ACC112 (cell line): ENCODE data around the gene RIN2.

ENCODE experiments used
- H2AFZ ChIP-seq: fragments of 200-600 bp; sonication (generic); one replicate; pipeline ENCODE4 v1.6.0; 2017; ENCODE audit warnings: antibody characterized with exemption, low read length; ENCODE audit not compliant: unreplicated experiment
- H3K27ac ChIP-seq: fragments of 200-600 bp; sonication (generic); 2 replicates; pipeline ENCODE4 v1.5.1; 2014; ENCODE audit warnings: low read depth, mild to moderate bottlenecking, antibody characterized with exemption, low read length, moderate library complexity
- H3K27me3 ChIP-seq: fragments of 200-600 bp; sonication (generic); 2 replicates; pipeline ENCODE4 v1.6.1; 2014; ENCODE audit warnings: mild to moderate bottlenecking, antibody characterized with exemption, low read length, moderate library complexity, mixed read lengths; ENCODE audit not compliant: insufficient read depth
- H3K36me3 ChIP-seq: fragments of 200-600 bp; sonication (generic); 2 replicates; pipeline ENCODE4 v1.6.1; 2016; ENCODE audit warnings: mild to moderate bottlenecking, antibody characterized with exemption, low read length, moderate library complexity, mixed read lengths; ENCODE audit not compliant: insufficient read depth
- H3K4me1 ChIP-seq: fragments of 200-600 bp; sonication (generic); one replicate; pipeline ENCODE4 v1.6.1; 2016; ENCODE audit warnings: low read length, mixed read lengths; ENCODE audit not compliant: insufficient read depth, unreplicated experiment, control insufficient read depth
- H3K4me3 ChIP-seq: fragments of 200-600 bp; sonication (generic); 2 replicates; pipeline ENCODE4 v1.5.1; 2014; ENCODE audit warnings: mild to moderate bottlenecking, low read depth, low read length
- H3K79me2 ChIP-seq: fragments of 200-600 bp; sonication (generic); one replicate; pipeline ENCODE4 v1.6.0; 2016; ENCODE audit warnings: low read length; ENCODE audit not compliant: control insufficient read depth, unreplicated experiment, insufficient read depth

The RIN2 gene

GRCh38 chr20:19739351-19739750, 18.7 kb upstream of the RIN2 start:
- H2AFZ ChIP-seq: no peak overlapping the region
- H3K27ac ChIP-seq: no peak overlapping the region
- no peaks in the 10 kb centered on the region for H3K79me2 ChIP-seq
- no peaks in the 10 kb centered on the region for H3K36me3 ChIP-seq
- H3K27me3 ChIP-seq: no peaks in the 10 kb centered on the region
- peaks cover 33% of the 10 kb centered on the region for H3K4me1 ChIP-seq
- H3K4me3 ChIP-seq: no peak overlapping the region

GRCh38 chr20:19740512-19740911, 17.5 kb upstream of the RIN2 start:
- H3K27me3 ChIP-seq: no peaks in the 10 kb centered on the region
- H3K79me2 ChIP-seq: no peaks in the 10 kb centered on the region
- no peak overlapping the region for H2AFZ ChIP-seq
- H3K27ac ChIP-seq: no peak overlapping the region
- no peak overlapping the region for H3K4me3 ChIP-seq
- peaks cover 24% of the 10 kb centered on the region for H3K4me1 ChIP-seq
- no peaks in the 10 kb centered on the region for H3K36me3 ChIP-seq

GRCh38 chr20:19741924-19742323, 16.1 kb upstream of the RIN2 start:
- no peak overlapping the region for H2AFZ ChIP-seq
- H3K36me3 ChIP-seq: no peaks in the 10 kb centered on the region
- no peak overlapping the region for H3K4me3 ChIP-seq
- no peaks in the 10 kb centered on the region for H3K79me2 ChIP-seq
- H3K27ac ChIP-seq: no peak overlapping the region
- H3K27me3 ChIP-seq: no peaks in the 10 kb centered on the region
- peaks cover 12% of the 10 kb centered on the region for H3K4me1 ChIP-seq

GRCh38 chr20:19742974-19743639, 15.0 kb upstream of the RIN2 start:
- Histone ChIP-seq H3K27ac (no peak overlapping the region), H2AFZ (no peak overlapping the region), H3K4me1 (peaks cover under 1% of the 10 kb centered on the region), H3K79me2 (no peaks in the 10 kb centered on the region), H3K36me3 (no peaks in the 10 kb centered on the region), H3K27me3 (no peaks in the 10 kb centered on the region), H3K4me3 (no peak overlapping the region)

GRCh38 chr20:19743640-19743995, 14.4 kb upstream of the RIN2 start:
- H3K27ac ChIP-seq: no peak overlapping the region
- no peak overlapping the region for H3K4me3 ChIP-seq
- no peaks in the 10 kb centered on the region for H3K4me1 ChIP-seq
- no peaks in the 10 kb centered on the region for H3K27me3 ChIP-seq
- no peaks in the 10 kb centered on the region for H3K79me2 ChIP-seq
- H3K36me3 ChIP-seq: no peaks in the 10 kb centered on the region
- H2AFZ ChIP-seq: no peak overlapping the region

GRCh38 chr20:19745106-19745505, 13.0 kb upstream of the RIN2 start:
- Histone ChIP-seq H2AFZ (no peak overlapping the region), H3K4me1 (no peaks in the 10 kb centered on the region), H3K27ac (no peak overlapping the region), H3K79me2 (no peaks in the 10 kb centered on the region), H3K27me3 (no peaks in the 10 kb centered on the region), H3K36me3 (no peaks in the 10 kb centered on the region), H3K4me3 (no peak overlapping the region)

- no peaks in the 10 kb centered on the region for H3K27me3 ChIP-seq
- H3K36me3 ChIP-seq: no peaks in the 10 kb centered on the region
- no peaks in the 10 kb centered on the region for H3K4me1 ChIP-seq
- H2AFZ ChIP-seq: no peak overlapping the region
- no peaks in the 10 kb centered on the region for H3K79me2 ChIP-seq
- no peak overlapping the region for H3K27ac ChIP-seq
- no peak overlapping the region for H3K4me3 ChIP-seq
Observed at GRCh38 chr20:19745584-19745983, 12.5 kb upstream of the RIN2 start.

GRCh38 chr20:19746396-19746795, 11.7 kb upstream of the RIN2 start:
- no peaks in the 10 kb centered on the region for H3K4me1 ChIP-seq
- no peak overlapping the region for H2AFZ ChIP-seq
- H3K36me3 ChIP-seq: no peaks in the 10 kb centered on the region
- no peaks in the 10 kb centered on the region for H3K79me2 ChIP-seq
- no peak overlapping the region for H3K4me3 ChIP-seq
- H3K27ac ChIP-seq: no peak overlapping the region
- no peaks in the 10 kb centered on the region for H3K27me3 ChIP-seq

GRCh38 chr20:19747903-19748302, 10.2 kb upstream of the RIN2 start:
- H3K27me3 ChIP-seq: no peaks in the 10 kb centered on the region
- no peaks in the 10 kb centered on the region for H3K79me2 ChIP-seq
- no peak overlapping the region for H2AFZ ChIP-seq
- no peaks in the 10 kb centered on the region for H3K36me3 ChIP-seq
- H3K4me1 ChIP-seq: no peaks in the 10 kb centered on the region
- no peak overlapping the region for H3K4me3 ChIP-seq
- no peak overlapping the region for H3K27ac ChIP-seq

GRCh38 chr20:19748681-19749080, 9.4 kb upstream of the RIN2 start:
- Histone ChIP-seq H3K4me1 (no peaks in the 10 kb centered on the region), H2AFZ (no peak overlapping the region), H3K27me3 (no peaks in the 10 kb centered on the region), H3K27ac (no peak overlapping the region), H3K4me3 (no peak overlapping the region), H3K79me2 (no peaks in the 10 kb centered on the region), H3K36me3 (no peaks in the 10 kb centered on the region)

GRCh38 chr20:19749618-19750071, 8.4 kb upstream of the RIN2 start:
- H3K36me3 ChIP-seq: no peaks in the 10 kb centered on the region
- no peak overlapping the region for H3K4me3 ChIP-seq
- no peaks in the 10 kb centered on the region for H3K4me1 ChIP-seq
- H2AFZ ChIP-seq: no peak overlapping the region
- H3K27ac ChIP-seq: no peak overlapping the region
- no peaks in the 10 kb centered on the region for H3K79me2 ChIP-seq
- no peaks in the 10 kb centered on the region for H3K27me3 ChIP-seq
